HG03571 (cell line): Measurements from ENCODE around the gene BEST1.
"Not testable (repeated sequence)": the region's sequence is repeated elsewhere in the genome, so short reads cannot be mapped to it uniquely, and the experiment has no call there.

ENCODE experiments used
- ATAC-seq: cut with Tn5 transposase; IDR thresholded peaks from one replicate; pipeline ENCODE4 v1.9.1; 2021; ENCODE audit not compliant: unreplicated experiment

The BEST1 gene

DNA sequence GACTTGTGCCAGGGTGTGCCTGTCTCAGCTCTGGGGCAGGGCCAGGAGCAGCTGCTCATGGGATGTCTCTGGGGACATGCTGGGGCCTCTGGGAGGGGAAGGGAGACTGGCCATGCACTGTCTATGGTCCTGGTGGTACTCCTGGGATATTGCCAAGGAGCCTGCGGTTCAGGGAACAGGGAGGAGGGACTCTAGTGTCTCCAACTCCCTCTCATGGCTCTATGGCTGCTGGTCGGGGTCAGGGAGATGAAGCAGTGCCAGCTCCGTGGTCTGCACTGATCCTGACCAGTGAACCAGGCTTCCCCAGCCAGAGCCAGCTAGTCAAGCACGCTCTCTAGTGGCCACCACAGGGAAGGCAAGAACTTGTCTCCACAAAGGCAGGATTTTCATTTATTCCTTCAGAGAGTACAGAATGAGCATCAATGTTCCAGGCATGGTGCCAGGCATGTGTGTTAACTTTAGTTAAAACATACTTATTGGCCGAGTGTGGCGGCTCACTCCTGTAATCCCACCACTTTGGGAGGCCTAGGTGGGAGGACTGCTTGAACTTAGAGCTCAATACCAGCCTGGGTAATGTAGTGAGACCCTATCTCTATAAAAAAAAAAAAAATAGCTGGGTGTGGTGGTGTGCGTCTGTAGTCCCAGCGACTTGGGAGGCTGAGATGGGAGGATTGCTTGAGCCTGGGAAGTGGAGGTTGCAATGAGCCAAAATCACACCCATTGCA, 2.5 kb upstream of the BEST1 start:
- no peak for ATAC-seq

DNA sequence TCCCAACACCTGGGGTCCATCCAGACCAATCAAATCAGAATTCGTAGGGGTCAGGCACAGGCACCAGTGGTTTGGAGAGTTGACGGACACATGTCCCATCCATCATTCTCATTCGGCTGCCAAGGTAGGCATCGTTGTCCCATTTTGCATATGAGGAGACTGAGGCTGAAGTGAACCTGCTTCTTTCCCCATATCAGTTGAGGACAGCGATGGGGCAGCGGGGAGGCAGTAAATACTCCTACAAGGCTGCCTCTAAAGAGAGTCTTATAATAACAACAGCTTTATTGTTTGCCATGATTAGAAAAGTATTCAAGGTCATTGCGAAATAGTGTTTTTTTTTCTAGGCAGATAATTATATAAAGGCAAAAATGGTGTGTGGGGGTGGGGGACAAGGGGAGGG, 1.6 kb upstream of the BEST1 start:
- no peak for ATAC-seq

DNA sequence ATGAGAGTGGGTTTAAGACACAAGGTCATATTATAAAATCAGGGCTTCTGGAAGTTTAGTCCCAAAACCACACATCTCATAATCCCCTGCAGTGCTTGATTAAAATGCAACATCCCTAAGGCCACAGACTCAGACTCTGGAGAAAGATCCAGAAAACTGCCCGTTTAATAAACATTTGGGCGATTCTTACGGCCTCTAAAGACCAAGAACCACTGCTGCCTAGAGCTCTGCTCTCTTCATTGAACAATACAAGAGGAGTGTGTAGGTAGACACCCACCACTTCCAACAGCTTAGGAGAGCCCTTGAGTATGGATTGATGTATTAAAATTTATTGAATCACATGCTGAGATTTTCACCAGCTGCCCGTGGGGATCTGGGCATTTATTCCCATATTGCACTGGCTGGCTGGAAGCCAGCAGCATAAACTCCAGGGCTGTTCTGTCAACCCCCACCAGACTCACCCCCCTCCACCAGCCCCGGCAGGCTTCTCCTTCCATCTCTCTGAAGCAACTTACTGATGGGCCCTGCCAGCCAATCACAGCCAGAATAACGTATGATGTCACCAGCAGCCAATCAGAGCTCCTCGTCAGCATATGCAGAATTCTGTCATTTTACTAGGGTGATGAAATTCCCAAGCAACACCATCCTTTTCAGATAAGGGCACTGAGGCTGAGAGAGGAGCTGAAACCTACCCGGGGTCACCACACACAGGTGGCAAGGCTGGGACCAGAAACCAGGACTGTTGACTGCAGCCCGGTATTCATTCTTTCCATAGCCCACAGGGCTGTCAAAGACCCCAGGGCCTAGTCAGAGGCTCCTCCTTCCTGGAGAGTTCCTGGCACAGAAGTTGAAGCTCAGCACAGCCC, 749 bp upstream of the BEST1 start:
- ATAC-seq: no peak

DNA sequence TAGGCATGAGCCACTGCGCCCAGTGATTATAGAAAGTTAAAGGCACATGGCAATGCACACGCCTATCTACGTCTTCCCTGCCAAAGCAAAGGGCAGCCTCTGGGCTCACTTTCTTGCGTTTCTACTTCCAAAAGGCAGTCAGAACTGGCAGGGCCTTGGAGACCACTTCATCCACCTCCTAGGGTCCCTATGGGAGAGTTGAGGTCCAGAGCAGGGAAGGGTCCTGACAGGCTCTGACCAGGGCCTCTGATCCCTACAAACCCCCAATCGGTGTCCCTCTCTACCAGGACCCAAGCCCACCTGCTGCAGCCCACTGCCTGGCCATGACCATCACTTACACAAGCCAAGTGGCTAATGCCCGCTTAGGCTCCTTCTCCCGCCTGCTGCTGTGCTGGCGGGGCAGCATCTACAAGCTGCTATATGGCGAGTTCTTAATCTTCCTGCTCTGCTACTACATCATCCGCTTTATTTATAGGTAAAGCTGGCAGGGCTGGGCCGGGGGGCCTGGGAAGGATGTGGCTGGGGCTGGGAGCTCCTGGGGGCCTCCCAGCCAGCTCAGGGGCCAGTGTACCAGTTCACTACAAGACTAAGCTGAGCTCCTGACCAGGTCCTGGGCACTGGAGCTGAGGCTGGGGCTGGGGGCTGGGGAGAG, 1.5 kb downstream of the BEST1 start:
- ATAC-seq: no peak

DNA sequence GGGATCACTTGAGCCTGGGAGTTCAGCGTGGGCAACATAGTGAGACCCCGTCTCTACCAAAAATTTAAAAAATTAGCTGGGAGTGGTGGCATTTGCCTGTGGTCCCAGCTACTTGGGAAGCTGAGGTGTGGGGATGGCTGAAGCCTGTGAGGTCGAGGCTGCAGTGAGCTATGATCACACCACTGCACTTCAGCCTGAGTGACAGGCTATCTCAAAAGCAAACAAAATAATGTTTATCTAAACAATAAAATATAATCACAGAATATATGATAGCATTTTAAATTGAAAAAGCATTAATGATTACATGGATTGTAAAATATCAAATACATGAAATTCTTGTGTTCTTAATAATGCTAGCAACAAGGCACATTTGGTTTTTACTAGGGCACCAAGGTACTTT, 2.7 kb downstream of the BEST1 start:
- no peak for ATAC-seq

DNA sequence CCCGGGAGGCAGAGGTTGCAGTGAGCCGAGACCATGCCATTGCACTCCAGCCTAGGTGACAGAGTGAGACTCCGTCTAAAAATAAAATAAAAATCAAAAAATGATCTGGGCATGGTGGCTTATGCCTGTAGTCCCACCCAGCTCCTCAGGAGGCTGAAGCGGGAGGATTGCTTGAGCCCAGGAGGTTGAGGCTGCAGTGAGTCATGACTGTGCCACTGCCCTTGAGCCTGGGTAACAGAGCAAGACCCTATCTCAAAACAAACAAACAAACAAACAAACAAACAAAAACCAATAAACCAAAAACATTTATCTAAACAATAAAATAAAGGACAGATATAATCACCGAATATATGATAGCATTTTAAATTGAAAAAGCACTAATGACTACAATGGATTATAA, 3.5 kb downstream of the BEST1 start:
- ATAC-seq: not testable (repeated sequence)

DNA sequence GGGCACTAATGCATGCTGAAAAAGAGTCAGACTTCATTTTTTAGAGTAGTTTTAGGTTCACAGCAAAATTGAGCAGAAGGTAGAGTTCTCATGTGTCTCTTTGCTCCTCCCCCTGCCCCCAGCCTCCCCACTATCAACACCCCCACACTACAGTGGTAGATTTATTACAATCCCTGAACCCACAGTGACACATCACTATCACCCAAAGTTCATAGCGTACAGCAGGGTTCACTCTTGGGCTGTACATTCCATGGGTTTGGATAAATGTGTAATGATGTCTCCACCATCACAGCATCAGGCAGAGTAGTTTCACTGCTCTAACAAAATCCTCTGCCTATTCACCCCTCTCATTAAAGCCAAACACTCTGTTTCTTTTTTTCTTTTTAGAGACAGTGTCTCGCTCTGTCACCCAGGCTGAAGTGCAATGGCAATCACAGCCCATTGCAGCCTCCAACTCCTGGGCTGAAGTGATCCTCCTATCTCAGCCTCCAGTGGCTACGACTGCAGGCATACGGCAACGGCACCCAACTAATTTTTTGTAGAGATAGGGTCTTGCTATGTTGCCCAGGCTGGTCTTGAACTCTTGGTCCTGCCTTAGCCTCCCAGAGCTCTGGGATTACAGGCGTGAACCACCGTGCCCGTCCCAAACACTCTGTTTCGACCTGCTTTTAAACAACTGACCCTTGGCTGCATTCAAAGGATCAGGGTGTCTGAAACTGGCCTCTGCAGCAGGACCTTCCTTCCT, 4.1 kb downstream of the BEST1 start:
- ATAC-seq: no peak

DNA sequence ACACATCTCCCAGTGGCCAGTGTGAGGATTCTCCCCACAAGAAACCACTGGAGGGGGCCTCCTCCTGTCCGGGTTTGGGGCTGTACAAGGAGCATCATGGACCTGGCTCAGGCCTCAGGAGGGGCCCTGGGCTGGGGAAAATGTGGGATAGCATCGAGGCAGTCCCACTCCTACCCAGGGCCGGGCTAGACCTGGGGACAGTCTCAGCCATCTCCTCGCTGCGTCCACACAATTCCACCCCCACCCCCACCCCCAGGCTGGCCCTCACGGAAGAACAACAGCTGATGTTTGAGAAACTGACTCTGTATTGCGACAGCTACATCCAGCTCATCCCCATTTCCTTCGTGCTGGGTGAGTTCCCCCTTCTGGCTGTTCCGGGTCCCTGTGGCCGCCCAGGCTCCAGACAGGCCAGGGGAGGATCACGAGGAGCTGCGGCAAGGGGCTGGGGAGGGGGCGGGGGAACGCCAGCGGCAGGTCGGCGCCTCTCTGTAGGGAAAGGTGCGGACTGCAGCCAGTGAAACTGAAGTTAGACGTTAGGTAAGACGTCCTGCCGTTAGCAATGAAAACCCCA, 4.8 kb downstream of the BEST1 start:
- no peak for ATAC-seq

DNA sequence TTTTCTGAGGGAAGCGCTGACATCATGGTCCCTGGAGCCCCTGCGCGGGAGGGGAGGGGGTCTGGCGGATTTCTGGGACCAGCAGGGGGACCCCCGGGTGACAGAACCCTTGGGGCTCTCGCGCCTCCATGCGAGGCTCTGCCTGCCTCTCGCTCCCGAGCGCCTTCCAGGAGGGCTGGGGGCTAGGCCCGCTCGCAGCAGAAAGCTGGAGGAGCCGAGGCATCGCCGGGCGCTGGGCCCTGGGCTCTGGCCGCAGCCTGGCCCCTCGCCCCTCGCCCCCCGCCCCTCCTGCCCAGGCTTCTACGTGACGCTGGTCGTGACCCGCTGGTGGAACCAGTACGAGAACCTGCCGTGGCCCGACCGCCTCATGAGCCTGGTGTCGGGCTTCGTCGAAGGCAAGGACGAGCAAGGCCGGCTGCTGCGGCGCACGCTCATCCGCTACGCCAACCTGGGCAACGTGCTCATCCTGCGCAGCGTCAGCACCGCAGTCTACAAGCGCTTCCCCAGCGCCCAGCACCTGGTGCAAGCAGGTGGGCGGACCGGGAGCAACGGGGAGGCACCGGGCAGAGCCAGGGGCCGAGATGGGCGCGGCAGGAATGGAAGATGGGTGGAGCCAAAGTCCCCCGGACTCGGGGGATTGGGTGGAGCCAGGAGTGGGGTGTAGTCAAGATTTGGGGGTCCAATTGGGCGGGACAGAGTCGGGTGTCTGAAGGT, 5.4 kb downstream of the BEST1 start:
- no peak for ATAC-seq

DNA sequence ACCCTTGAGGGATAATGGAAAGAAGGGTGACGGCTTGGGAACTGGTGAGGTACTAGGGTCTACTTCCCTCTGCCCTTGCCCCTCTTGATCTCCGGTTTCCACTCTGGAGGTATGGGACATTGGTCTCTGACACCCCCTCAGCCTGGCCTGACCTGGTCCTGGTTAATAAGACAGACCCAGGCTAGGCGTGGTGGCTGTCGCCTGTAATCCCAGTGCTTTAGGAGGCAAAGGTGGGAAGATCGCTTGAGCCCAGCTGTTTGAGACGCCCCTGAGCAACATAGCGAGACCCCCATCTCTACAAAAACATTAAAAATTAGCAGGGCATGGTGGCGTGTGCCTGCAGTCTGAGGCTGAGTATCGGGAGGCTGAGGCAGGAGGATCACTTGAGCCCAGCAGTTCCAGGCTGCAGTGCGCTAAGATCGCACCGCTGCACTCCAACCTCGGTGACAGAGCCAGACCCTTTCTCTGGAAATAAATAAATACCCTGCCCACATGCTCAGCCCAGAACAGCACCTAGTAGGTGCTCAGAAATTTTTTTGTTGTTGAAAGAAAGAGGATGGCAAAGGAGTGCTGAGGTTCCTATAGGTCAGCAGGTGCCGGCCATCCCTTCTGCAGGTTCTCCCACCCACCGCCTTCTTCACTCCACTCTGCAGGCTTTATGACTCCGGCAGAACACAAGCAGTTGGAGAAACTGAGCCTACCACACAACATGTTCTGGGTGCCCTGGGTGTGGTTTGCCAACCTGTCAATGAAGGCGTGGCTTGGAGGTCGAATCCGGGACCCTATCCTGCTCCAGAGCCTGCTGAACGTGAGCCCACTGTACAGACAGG, 6.3 kb downstream of the BEST1 start:
- no peak for ATAC-seq

DNA sequence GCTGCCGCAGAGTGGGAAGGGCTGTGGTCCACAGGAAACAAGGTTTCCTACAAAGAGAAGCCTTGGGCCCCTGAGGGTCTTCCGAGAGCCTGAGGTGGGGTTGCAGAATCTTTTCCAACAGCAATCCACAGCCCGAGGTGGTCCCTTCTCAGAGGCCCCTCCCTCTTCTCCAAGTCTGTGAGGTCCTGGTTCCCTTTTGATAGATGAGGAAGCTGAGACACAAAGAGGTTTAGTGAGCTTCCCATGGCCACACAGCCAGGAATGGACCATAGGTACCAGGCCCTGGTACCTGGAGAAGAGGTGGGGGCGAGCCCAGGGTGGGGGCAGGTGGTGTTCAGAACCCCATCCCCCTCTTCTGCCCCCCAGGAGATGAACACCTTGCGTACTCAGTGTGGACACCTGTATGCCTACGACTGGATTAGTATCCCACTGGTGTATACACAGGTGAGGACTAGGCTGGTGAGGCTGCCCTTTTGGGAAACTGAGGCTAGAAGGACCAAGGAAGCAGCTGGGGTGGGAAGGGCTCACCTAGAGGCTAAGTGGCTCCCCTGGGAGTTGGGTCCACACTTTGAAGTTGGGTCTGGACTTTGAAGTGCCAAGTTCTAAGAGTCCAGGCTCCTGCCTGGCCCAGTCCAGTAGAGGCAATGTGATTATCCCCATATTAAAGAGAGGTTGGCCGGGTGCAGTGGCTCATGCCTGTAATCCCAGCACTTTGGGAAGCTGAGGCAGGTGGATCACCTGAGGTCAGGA, 7.0 kb downstream of the BEST1 start:
- ATAC-seq: no peak

DNA sequence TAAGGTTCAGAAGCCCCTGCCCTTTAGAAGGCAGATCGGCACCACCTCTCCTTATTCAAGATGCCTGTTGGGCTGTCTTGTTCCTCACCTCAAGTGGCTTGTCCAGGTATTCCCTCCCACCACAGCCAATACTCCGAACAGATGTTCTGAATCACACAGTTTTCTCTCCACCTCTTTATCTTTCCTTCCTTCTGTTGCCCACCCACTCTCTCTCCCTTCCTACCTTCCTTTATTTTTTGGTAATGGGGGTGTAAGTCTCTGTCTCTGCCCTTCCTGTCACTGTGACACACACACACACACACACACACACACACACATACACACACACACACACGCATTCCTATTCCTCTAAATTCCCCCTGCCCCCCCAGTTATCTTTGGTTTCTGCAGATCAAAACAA, 8.4 kb downstream of the BEST1 start:
- ATAC-seq: no peak

DNA sequence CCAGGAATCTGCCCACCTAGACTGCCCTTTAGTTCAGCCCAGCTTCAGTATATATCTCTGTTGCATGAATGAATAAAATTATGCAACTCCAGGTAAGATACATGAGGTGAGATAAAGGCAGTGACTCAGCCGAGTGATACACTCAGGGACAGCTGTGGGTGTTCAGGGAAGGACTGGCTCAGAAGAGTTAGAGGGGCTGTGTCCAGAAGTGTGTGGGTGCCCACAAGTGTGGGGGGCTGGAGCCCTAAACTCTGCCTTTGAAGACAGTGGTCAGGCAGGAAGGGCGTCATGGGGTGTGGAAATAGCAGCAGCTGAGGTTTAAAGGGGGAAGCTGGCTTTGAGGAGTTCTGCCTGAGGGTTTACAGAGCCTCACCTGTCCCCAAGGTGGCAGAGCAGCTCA, 9.0 kb downstream of the BEST1 start:
- no peak for ATAC-seq

DNA sequence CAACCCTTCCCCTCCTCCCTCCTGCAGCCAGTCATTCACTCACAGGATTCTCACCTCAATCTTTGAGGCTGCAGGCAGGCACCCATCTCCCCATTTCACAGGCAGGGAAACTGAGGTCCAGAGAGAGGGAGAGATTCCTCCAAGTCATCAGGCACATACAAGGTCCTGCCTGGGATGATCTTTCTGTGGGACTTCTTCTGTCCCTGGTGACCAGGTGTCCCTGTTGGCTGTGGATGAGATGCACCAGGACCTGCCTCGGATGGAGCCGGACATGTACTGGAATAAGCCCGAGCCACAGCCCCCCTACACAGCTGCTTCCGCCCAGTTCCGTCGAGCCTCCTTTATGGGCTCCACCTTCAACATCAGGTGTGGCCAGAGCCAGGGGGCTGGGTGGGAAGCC, 9.5 kb downstream of the BEST1 start:
- ATAC-seq: no peak

DNA sequence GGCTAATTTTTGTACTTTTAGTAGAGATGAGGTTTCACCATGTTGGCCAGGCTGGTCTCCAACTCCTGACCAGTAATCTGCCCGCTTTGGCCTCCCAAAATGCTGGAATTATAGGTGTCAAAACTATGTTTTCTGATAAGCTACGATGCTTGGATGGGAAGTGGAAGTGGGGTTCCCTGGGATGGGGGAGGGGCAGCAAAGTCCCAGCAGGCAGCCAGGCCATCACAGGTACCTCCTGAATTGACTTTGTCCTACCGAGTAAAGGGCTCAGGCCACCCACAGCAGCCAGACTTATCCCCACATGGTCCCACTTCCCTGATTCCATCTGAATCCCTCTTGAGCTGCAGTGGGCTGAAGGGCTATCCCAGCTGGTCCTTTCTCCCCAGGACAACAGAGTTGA, 10.4 kb downstream of the BEST1 start:
- ATAC-seq: no peak

DNA sequence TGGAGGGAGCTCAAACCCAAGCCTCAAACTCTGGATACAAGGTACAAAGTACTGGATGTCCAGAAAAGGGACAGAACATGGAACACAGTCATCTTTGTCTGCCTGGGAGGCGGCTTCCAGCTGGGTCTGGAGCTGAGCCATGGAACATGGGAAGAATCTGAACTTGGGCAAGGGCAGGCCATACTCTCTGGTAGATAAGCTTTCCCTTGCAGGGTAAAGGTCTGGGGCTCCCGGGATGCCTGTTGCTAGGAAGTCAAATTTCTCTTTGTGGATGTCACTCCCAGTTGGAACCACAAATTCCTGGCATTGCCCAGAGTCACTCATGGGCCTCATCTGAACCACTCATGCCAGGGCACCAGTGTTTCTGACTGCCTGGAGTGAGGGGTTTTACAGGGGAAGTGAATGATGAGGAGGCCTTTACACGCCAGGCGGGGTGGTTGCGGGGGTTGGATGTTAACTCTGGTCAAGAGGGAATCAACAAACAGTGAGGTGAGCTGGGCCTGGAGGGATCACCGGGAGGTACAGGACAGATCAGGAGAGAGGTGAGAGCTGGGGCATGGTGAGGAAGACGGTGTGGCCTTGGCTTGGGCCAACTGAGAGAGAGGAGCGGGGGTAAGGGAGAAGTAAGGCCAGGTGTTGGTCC, 11.5 kb downstream of the BEST1 start:
- no peak for ATAC-seq

DNA sequence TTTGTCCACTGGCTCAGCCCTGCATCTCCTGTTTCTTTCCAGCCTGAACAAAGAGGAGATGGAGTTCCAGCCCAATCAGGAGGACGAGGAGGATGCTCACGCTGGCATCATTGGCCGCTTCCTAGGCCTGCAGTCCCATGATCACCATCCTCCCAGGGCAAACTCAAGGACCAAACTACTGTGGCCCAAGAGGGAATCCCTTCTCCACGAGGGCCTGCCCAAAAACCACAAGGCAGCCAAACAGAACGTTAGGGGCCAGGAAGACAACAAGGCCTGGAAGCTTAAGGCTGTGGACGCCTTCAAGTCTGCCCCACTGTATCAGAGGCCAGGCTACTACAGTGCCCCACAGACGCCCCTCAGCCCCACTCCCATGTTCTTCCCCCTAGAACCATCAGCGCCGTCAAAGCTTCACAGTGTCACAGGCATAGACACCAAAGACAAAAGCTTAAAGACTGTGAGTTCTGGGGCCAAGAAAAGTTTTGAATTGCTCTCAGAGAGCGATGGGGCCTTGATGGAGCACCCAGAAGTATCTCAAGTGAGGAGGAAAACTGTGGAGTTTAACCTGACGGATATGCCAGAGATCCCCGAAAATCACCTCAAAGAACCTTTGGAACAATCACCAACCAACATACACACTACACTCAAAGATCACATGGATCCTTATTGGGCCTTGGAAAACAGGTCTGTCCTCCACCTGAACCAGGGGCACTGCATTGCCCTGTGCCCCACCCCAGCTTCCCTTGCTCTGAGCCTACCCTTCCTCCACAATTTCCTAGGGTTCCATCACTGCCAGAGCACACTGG, 12.3 kb downstream of the BEST1 start:
- ATAC-seq: no peak

DNA sequence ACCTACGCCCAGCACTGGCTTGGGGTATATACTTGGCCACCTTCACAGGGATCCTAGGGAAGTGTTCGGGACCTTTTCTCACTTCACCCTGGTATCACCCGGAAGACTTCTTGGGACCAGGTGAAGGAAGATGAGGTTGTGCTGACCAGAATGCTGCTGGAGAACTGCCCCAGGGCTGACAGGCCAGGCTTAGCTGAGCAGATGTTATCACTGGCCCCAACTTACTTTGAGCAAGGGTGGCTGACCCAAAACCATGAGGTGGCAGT, 12.8 kb downstream of the BEST1 start:
- no peak for ATAC-seq
